K562 (cell line): ENCODE results near the gene SH3BP2. TPM values are rescaled to one million over a fixed set of nuclear protein-coding genes. Genes with fewer than 3 reads are reported as not detected.
A peak's percentile ranks its signal among the peaks of the same experiment; 100 is the strongest.

Experiments
- ATAC-seq: fragments of 200-7000 bp; cut with Tn5 transposase; 3 replicates; pipeline ENCODE4 v1.9.1; 2020; ENCODE audit warnings: moderate library complexity
- BruUV-seq: library from RNA; stranded (reverse); fragments of 400-500 nt; replicated peaks from 2 replicates; lab custom pipeline; 2021; lab: Mats Ljungman, UMichigan
- CTCF ChIA-PET: fragments of 300-600 bp; formaldehyde crosslinking; extraction: SDS; loops from one replicate; lab custom pipeline; 2021; ENCODE audit warnings: low intra/inter-chr PET ratio; lab: Yijun Ruan, JAX
- POLR2A ChIA-PET: fragments of 300-600, 350-650 bp; sonication (Branson Sonifier 250); formaldehyde crosslinking; extraction: SDS; loops from one replicate; lab custom pipeline; 2021; ENCODE audit warnings: antibody characterized with exemption, inconsistent platforms; lab: Yijun Ruan, JAX
- DNase-seq, 4 experiments: peaks; one replicate each; pipeline versions ENCODE4 v3.0.0 to v3.0.0-alpha.2; 2011 to 2018; ENCODE audit warnings: low spot score in 3 of 4, mixed read lengths in 3 of 4; ENCODE audit errors: extremely low read depth in 1 of 4
- FAIRE-seq: peaks from 2 replicates; lab custom pipeline; 2011; peaks lifted over from hg19 to GRCh38; lab: Jason Lieb, UNC
- H2AFZ ChIP-seq: 2 replicates; pipeline ENCODE4 v1.6.0; 2011; ENCODE audit warnings: low read depth, low read length, control low read depth, inconsistent platforms
- H3K27ac ChIP-seq: fragments of 200-600 bp; 3 replicates; pipeline ENCODE4 v1.8.0; 2011; ENCODE audit warnings: low read depth, mild to moderate bottlenecking, control low read depth, inconsistent platforms, low read length, moderate library complexity, mixed read lengths; ENCODE audit errors: extremely low read depth
- H3K27me3 ChIP-seq, 2 experiments: fragments of 300-600 bp in 1 of 2; 2 replicates in 1 of 2; 3 replicates in 1 of 2; pipeline versions ENCODE4 v1.6.0 to v1.8.0; 2011; ENCODE audit warnings: inconsistent platforms in 2 of 2, low read length in 2 of 2, mild to moderate bottlenecking in 1 of 2, mixed read lengths in 1 of 2, moderate library complexity in 1 of 2; ENCODE audit not compliant: control insufficient read depth in 2 of 2, insufficient read depth in 2 of 2
- H3K36me3 ChIP-seq: fragments of 300-600 bp; 3 replicates; pipeline ENCODE4 v1.8.0; 2011; ENCODE audit warnings: mild to moderate bottlenecking, low read length, inconsistent platforms; ENCODE audit not compliant: control insufficient read depth, insufficient read depth
- H3K4me1 ChIP-seq, 2 experiments: fragments of 200-600 bp in 1 of 2; replicated peaks in 1 of 2; 2 replicates in 1 of 2; 3 replicates in 1 of 2; pipeline versions ENCODE4 v1.5.1 to v1.8.0; 2011; ENCODE audit warnings: inconsistent platforms in 2 of 2, low read length in 2 of 2, mild to moderate bottlenecking in 1 of 2, mixed read lengths in 1 of 2, moderate library complexity in 1 of 2; ENCODE audit not compliant: control insufficient read depth in 2 of 2, insufficient read depth in 2 of 2
- H3K4me2 ChIP-seq: 2 replicates; pipeline ENCODE4 v1.6.1; 2011; ENCODE audit warnings: low read length, control low read depth, inconsistent platforms, mixed read lengths; ENCODE audit not compliant: insufficient read depth
- H3K4me3 ChIP-seq: fragments of 200-600 bp; sonication (generic), shearing (Covaris generic); 2 replicates; pipeline ENCODE4 v1.5.1; 2016; ENCODE audit warnings: control low read depth, inconsistent platforms
- H3K79me2 ChIP-seq: fragments of 200-600 bp; 3 replicates; pipeline ENCODE4 v1.8.0; 2011; ENCODE audit warnings: low read length, inconsistent platforms; ENCODE audit not compliant: control insufficient read depth, insufficient read depth
- H3K9ac ChIP-seq, 2 experiments: 2 replicates each; pipeline versions ENCODE4 v1.6.0 to v1.6.1; 2011; ENCODE audit warnings: low read depth in 2 of 2, low read length in 2 of 2, control low read depth in 1 of 2, inconsistent platforms in 1 of 2, mild to moderate bottlenecking in 1 of 2, mixed read lengths in 1 of 2; ENCODE audit not compliant: insufficient read depth in 1 of 2
- H3K9me1 ChIP-seq: one replicate; pipeline ENCODE4 v1.6.0; 2011; ENCODE audit warnings: inconsistent platforms, mild to moderate bottlenecking, low read length, moderate library complexity; ENCODE audit not compliant: control insufficient read depth, insufficient read depth
- H3K9me3 ChIP-seq: replicated peaks from 2 replicates; pipeline ENCODE4 v1.5.1; 2011; ENCODE audit warnings: low read depth, low read length, inconsistent platforms; ENCODE audit not compliant: control insufficient read depth, insufficient read depth
- H4K20me1 ChIP-seq: replicated peaks from 2 replicates; pipeline ENCODE4 v1.6.1; 2011; ENCODE audit warnings: low read length, inconsistent platforms, mixed read lengths; ENCODE audit not compliant: control insufficient read depth, insufficient read depth
- BRD9 ChIP-seq: fragments of 450-650 bp; IDR thresholded peaks from 2 replicates; pipeline ENCODE4 v1.6.1; 2018; ENCODE audit warnings: low read depth; ENCODE audit not compliant: partially characterized antibody
- HDAC6 ChIP-seq: IDR thresholded peaks from 2 replicates; pipeline ENCODE4 v1.6.1; 2012; ENCODE audit warnings: low read depth, mild to moderate bottlenecking, control low read depth, inconsistent platforms, low read length, moderate library complexity
- NCOA6 ChIP-seq: fragments of 450-650 bp; IDR thresholded peaks from 2 replicates; pipeline ENCODE4 v1.6.1; 2017; ENCODE audit warnings: mild to moderate bottlenecking
- POLR3G ChIP-seq: IDR thresholded peaks from 2 replicates; pipeline ENCODE4 v1.6.1; 2011; ENCODE audit not compliant: insufficient read length, insufficient replicate concordance; ENCODE audit errors: extremely low read depth
- THAP7 ChIP-seq: fragments of 250-450 bp; sonication (Bioruptor Pico); IDR thresholded peaks from 2 replicates; pipeline ENCODE4 v1.5.0; 2021
- WGBS: fragments of 100-300 bp; shearing (Covaris generic); methylation state at CpG from one replicate; pipeline ENCODE4 v1.1.6; 2016; ENCODE audit warnings: low coverage, mixed read lengths; ENCODE audit not compliant: insufficient coverage; ENCODE audit errors: missing lambda C conversion rate; 5-methylcytosine and 5-hydroxymethylcytosine counted together
- in situ Hi-C: fragments of 300-500 bp; cut with MboI; formaldehyde crosslinking; loops from 4 replicates; pipeline ENCODE4 v1.15.0; 2018; ENCODE audit warnings: inconsistent platforms, mixed read lengths
- intact Hi-C: fragments of 100-400 bp; cut with micrococcal nuclease; formaldehyde crosslinking; loops from 2 replicates; pipeline ENCODE4 v1.14.2; 2022
- polyA plus RNA-seq, 8 experiments: library from polyadenylated mRNA; depleted of rRNA in 4 of 8; stranded (reverse) in 5 of 8; unstranded in 3 of 8; fragments of >200 nt; fragmentation: Nextera tagmentation in 2 of 8; fragmentation: Illumina TruSeq in 1 of 8; extraction: Ambion mirVana in 2 of 8; extraction: Trizol in 1 of 8; gene quantifications; 2 replicates each; pipeline versions ENCODE4 v1.2.1 to v1.2.3, GENCODE V29; 2011 to 2014; ENCODE audit warnings: inconsistent platforms in 1 of 8, missing spikeins in 1 of 8
- total RNA-seq, 7 experiments: library from RNA; depleted of rRNA in 6 of 7; stranded (reverse); fragments of >200 nt in 6 of 7; fragmentation: Illumina TruSeq in 2 of 7; extraction: Trizol in 2 of 7; gene quantifications; 2 replicates each; pipeline versions ENCODE4 v1.2.1 to v1.2.3, GENCODE V29; 2011 to 2021; ENCODE audit warnings: low replicate concordance in 1 of 7
- TF ChIP-seq, protein P1 (sequence below): fragments of 450-650 bp; formaldehyde crosslinking; IDR thresholded peaks from 2 replicates; pipeline ENCODE4 v1.4.0; 2022; ENCODE audit warnings: missing genetic modification characterization
- TF ChIP-seq, protein P2 (sequence below): fragments of 450-650 bp; conservative IDR thresholded peaks from 2 replicates; pipeline ENCODE4 v1.6.1; 2016; ENCODE audit warnings: missing genetic modification characterization, low read depth, mild to moderate bottlenecking, missing compliant biosample characterization, moderate library complexity

SH3BP2 gene
- total and polyA plus RNA-seq, 9 of the 15 experiments (the other 6 are each of a cell fraction or from before 2014, with no cell fraction given) = 0.34 to 16.0 (median 5.1) TPM

DNA sequence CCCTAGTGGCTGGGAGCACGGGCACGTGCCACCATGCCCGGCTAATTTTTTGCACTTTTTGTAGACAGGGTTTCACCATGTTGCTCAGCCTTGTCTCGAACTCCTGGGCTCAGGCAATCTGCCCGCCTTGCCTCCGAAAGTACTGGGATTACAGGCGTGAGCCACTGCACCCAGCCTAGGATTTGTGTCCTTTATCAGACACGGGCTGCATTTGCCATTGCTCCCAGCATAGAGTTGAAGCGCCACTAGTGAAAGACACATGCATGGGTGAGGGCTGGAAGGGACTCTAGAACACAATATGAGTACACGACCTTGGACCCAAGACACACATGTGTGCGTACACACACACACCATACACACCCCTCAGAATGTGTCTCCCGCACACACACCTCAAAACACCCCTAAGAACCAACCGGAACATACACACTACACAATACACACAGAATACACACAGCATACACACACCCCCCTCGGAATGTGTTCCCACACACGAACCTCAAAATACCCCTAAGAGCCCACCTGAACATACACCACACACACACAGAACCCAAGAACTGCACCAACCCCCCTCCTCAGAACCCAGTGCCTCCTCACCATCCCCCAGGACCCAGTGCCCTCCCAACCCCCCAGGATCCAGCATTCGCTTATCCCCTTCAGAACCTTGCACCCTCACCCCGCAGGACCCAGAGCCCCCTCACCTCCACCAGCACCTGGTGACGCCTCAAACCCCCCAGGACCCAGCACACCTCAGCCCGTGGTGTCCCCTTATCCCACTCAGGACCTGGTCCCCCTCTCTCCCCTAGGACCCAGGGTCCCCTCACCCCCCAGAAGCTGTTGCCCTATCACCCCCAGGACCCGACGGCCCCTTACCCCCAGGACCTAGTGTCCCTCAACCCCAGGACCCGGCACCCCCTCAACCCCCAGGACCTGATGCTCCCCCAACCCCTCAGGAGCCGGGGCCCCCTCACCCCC is 37.8 kb upstream of the SH3BP2 start (continued):
- TF ChIP-seq, protein P1, sequence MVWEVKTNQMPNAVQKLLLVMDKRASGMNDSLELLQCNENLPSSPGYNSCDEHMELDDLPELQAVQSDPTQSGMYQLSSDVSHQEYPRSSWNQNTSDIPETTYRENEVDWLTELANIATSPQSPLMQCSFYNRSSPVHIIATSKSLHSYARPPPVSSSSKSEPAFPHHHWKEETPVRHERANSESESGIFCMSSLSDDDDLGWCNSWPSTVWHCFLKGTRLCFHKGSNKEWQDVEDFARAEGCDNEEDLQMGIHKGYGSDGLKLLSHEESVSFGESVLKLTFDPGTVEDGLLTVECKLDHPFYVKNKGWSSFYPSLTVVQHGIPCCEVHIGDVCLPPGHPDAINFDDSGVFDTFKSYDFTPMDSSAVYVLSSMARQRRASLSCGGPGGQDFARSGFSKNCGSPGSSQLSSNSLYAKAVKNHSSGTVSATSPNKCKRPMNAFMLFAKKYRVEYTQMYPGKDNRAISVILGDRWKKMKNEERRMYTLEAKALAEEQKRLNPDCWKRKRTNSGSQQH = peak; percentile 80; the same call in 1 of the 2 replicates

- peaks cover 5% of the 10 kb centered on the region; the same call in 1 of the 3 replicates for H3K36me3 ChIP-seq
- ChIA-PET CTCF (no interaction called here), POLR2A (interaction anchor here (0.6 to 1.6 kb wide), 7 partner anchors 9 to 93 kb away, joined by 3 to 5 read pairs (median 3); no protein-coding TSS in a partner anchor)
- FAIRE-seq = no peak
- H3K27ac ChIP-seq = peak within 1 kb of the TSS; percentile 78
- peak within 1 kb of the TSS; percentile 86 for H3K4me3 ChIP-seq
- H3K9me1 ChIP-seq = peaks cover 2% of the 10 kb centered on the region
- H3K79me2 ChIP-seq = peaks cover 30% of the 10 kb centered on the region
- no TSS peak for BruUV-seq
- DNase-seq = peak; percentile 86 to 99 (median 98)
- no peaks in the 10 kb centered on the region for H3K9me3 ChIP-seq
- no peaks in the 10 kb centered on the region for H3K27me3 ChIP-seq
- peak within 1 kb of the TSS; percentile 100 for H2AFZ ChIP-seq
- under 1% methylated on average over 30 of the region's 96 CpGs for whole genome bisulfite sequencing
- H4K20me1 ChIP-seq = no peaks in the 10 kb centered on the region; the same call in 1 of the 2 replicates
- intact Hi-C loops (no loop called here), in situ Hi-C loops (no loop called here)
- ATAC-seq = peak; percentile 94
- peaks cover 15 to 29% of the 10 kb centered on the region in 2 experiments for H3K4me1 ChIP-seq
- peak within 1 kb of the TSS; percentile 84 for H3K4me2 ChIP-seq
- H3K9ac ChIP-seq = peak within 1 kb of the TSS; percentile 78 to 98
- TF ChIP-seq NCOA6 (no peak), THAP7 (CRISPR knock-in tag) (peak; percentile 79; the same call in 1 of the 2 replicates), BRD9 (no peak), HDAC6 (no peak), POLR3G (no peak)
- TF ChIP-seq, protein P2, sequence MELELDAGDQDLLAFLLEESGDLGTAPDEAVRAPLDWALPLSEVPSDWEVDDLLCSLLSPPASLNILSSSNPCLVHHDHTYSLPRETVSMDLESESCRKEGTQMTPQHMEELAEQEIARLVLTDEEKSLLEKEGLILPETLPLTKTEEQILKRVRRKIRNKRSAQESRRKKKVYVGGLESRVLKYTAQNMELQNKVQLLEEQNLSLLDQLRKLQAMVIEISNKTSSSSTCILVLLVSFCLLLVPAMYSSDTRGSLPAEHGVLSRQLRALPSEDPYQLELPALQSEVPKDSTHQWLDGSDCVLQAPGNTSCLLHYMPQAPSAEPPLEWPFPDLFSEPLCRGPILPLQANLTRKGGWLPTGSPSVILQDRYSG (tag) = no peak
Observed at GRCh38 chr4:2755821-2756690, 36.8 kb upstream of the SH3BP2 start, which contains the start of gene TNIP2. TSS of gene TNIP2 (minus strand) at chr4:2756336. CDS start at chr4:2756289, 47 bp downstream.
